UCSD-AML1 (cell line): ENCODE data around the gene BDH2.

Source experiments
- DNase-seq: peaks from one replicate; lab custom pipeline; 2025; ENCODE audit not compliant: unreplicated experiment; lab: John Stamatoyannopoulos, UW

Gene BDH2

GRCh38 chr4:103029300-103029699, 70.3 kb downstream of the BDH2 start:
- DNase-seq: no peak
